GM12801 (cell line): ENCODE measurements around the gene ZBTB7B.

Experiments used
- TF ChIP-seq, protein P1 (sequence below): IDR thresholded peaks from one replicate; pipeline ENCODE4 v1.5.1; 2011; ENCODE audit warnings: control low read depth; ENCODE audit not compliant: insufficient read length; ENCODE audit errors: extremely low read depth

ZBTB7B gene

GRCh38 chr1:154993572-154994268 lies 8.9 kb upstream of the ZBTB7B start, which contains the start of gene LENEP:
TSS of gene LENEP (plus strand) at chr1:154993586. CDS start at chr1:154993608, 22 bp downstream.
- TF ChIP-seq, protein P1, sequence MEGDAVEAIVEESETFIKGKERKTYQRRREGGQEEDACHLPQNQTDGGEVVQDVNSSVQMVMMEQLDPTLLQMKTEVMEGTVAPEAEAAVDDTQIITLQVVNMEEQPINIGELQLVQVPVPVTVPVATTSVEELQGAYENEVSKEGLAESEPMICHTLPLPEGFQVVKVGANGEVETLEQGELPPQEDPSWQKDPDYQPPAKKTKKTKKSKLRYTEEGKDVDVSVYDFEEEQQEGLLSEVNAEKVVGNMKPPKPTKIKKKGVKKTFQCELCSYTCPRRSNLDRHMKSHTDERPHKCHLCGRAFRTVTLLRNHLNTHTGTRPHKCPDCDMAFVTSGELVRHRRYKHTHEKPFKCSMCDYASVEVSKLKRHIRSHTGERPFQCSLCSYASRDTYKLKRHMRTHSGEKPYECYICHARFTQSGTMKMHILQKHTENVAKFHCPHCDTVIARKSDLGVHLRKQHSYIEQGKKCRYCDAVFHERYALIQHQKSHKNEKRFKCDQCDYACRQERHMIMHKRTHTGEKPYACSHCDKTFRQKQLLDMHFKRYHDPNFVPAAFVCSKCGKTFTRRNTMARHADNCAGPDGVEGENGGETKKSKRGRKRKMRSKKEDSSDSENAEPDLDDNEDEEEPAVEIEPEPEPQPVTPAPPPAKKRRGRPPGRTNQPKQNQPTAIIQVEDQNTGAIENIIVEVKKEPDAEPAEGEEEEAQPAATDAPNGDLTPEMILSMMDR = no peak

DNA sequence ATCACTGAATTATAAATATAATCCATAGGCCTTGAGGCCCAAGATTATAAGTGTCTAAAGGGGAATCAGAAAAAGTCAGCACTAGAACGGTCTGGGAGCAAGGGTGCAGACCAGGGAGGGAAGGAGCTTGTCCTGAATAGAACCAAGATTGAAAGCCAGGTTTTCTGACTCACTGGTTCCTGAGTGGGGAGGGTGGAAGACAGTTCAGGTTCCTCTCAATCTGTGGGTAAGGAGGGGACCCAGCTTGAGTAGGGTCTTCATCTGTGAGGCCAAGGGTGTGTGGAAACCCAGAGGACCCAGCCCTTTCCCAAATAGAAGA lies 8.4 kb upstream of the ZBTB7B start:
- TF ChIP-seq, protein P1 = no peak

- TF ChIP-seq, protein P1 = no peak
Measured at GRCh38 chr1:154994591-154994990, 8.0 kb upstream of the ZBTB7B start.

GRCh38 chr1:154996966-154997701 lies 5.5 kb upstream of the ZBTB7B start:
- TF ChIP-seq, protein P1 = no peak

DNA sequence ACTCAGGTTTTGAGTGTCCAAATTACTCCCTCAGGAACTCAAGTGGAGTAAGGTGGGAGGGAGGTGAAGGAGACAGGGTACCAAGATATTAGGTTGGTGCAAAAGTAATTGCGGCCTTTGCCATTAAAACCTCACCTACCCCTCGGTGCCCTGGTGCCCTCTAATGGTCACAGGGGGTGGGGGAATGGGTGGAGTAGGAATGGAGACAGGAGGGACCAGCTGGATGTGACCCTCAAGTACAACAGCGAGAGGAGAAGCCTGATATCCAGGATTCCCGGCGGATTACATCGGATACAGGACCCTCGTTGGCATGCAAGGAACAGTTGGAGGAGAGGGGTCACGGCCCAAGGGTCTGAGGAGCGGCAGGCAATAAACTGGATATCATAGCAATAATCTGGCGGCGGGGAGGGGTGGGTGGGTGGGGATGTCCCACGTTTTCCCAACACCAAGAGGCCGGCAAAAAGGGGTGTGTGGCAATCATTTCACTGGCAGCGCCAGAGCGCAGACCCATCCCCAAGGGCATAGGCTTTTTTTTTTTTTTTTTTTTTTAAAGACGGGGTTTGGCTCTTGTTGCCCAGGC lies 4.3 kb upstream of the ZBTB7B start:
- TF ChIP-seq, protein P1 = no peak

DNA sequence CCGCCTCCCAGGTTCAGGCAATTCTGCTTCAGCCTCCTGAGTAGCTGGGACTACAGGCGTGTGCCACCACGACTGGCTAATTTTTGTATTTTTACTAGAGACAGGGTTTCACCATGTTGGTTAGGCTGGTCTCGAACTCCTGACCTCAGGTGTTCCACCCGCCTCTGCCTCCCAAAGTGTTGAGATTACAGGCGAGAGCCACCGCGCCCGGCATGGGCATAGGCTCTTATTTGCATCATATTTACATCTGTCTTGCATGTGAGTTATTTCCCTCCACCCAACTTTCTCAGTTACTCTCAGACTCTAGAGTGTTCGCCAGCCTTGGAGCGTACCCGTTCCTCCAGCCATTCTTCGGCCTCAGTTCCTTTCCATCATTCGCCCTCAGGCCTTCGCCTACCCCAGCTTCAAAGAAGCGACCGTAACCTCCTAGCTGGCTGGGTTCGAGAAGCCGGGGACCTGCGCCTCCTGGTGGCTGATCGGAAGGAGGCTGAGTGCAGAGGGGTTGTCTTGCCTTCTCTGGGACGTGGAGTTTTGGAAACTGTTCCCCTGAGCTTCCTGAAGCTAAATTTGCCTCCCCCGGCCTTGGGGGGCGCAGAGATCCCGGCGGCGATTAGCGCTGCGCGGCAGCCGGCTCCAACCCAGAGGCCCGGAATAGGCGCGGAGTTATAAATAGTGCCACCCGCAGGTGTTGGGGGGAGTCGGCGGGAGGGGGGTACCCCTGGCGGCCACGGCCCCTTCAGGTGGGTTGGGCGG lies 3.6 kb upstream of the ZBTB7B start:
- TF ChIP-seq, protein P1 = peak; percentile 72
